NCI-H1048 (cell line): Measurements from ENCODE around the gene RER1.
A peak's percentile ranks its signal among the peaks of the same experiment; 100 is the strongest.

ENCODE experiments used
- DNase-seq: peaks from one replicate; lab custom pipeline; 2025; lab: John Stamatoyannopoulos, UW

The RER1 gene

GRCh38 chr1:2391041-2391930 lies at the start of gene RER1, which contains the start of gene MORN1:
RER1 (plus strand) TSS chr1:2391841; CDS start chr1:2395791, 3,950 bp downstream.
MORN1 (minus strand) TSS chr1:2391554; CDS start chr1:2391533, 21 bp downstream.
- peak; percentile 97 for DNase-seq

GRCh38 chr1:2342384-2343022 lies 49.1 kb upstream of the RER1 start:
- DNase-seq, result no peak

GRCh38 chr1:2343023-2343935 lies 48.4 kb upstream of the RER1 start:
- no peak for DNase-seq

- no peak for DNase-seq
Measured at GRCh38 chr1:2344121-2344681, 47.4 kb upstream of the RER1 start.

DNA sequence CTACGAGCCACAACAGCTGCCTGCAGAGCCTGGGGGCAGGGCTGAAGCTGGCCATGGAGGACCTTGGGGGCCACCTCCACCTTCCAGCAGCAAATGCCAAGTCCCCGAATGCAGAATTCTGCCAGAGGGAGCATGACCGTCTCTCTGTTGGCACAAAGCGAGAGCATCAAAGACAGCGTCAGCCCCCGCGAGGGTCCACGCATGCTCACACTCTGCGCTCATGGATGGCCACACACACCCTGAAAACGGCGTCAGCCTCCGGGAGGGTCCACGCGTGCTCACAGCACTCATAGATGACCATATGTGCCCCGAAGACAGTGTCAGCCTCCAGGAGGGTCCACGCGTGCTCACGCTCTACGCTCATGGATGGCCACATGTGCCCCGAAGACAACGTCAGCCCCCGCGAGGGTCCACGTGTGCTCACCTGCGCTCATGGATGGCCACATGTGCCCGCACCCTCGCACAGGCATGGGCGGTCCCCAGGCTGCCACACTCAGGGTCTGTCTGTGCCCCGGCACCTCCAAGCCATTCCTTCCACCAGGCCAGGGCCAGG lies 46.8 kb upstream of the RER1 start:
- DNase-seq, result no peak

GRCh38 chr1:2345297-2346075 lies 46.2 kb upstream of the RER1 start:
- DNase-seq, result no peak

- no peak for DNase-seq
Measured at GRCh38 chr1:2346691-2347408, 44.8 kb upstream of the RER1 start.

DNA sequence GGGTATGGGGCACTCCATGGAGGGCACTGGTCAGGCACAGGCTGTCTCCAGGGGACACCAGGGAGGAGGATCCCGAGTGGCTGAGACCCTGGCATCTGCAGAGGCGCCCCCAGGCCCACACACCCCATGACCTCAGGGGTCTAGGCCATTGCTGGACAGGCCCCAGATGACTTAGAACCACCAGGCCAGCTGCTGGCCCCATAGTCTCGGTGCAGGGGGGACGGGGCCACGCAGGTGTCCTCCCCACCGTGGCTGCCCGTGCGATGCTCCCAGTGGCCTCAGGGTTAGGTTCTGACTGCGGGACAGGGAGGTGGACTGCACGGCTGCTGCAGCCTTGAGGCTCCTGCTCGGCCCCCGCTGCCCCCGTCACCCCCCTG lies 44.2 kb upstream of the RER1 start:
- no peak for DNase-seq

- no peak for DNase-seq
Measured at GRCh38 chr1:2347896-2348295, 43.7 kb upstream of the RER1 start.

GRCh38 chr1:2348346-2349325 lies 43.0 kb upstream of the RER1 start:
- DNase-seq, result no peak

DNA sequence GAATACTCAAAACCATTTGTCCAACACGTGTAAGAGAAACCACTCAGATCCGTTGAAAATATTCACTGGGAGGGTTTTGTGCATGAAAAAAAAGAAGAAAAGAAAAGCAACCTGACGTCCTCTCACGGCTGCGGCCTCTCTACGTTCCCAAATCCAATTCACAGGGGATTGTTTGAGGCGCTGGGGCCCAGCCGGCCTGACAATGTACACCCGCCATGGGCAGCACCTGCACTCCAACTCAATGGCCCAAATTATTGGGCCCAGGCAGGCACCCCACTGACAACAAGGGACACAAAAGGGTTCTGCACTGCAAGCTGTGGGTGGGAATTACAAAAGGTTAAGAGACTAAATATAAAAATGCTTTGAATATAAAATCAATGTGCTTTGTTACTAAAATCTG lies 41.8 kb upstream of the RER1 start:
- DNase-seq, result no peak

DNA sequence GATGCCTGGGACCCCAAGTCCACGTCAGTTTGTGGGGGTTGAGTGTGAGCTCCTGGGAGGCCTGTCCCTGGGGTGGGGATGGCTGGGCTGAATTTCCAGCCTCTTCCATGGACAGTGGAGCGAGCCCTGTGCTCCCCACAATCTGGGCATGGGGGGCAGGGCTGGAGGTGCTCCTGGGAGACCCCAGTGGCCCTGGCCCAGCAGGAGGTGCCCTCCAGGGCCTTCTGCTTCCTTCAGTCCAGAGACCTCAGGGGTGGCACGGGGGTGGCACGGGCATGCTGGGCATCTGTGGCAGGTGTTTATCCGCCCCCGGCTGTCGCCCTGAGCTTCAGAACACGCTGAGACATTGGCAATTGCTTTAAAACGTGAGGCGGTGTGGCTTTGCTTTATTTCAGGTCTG lies 41.1 kb upstream of the RER1 start:
- no peak for DNase-seq

- DNase-seq, result no peak
Measured at GRCh38 chr1:2350911-2351655, 40.6 kb upstream of the RER1 start.

- DNase-seq, result no peak
Measured at GRCh38 chr1:2351723-2352122, 39.9 kb upstream of the RER1 start.

GRCh38 chr1:2352341-2352896 lies 39.2 kb upstream of the RER1 start:
- no peak for DNase-seq

DNA sequence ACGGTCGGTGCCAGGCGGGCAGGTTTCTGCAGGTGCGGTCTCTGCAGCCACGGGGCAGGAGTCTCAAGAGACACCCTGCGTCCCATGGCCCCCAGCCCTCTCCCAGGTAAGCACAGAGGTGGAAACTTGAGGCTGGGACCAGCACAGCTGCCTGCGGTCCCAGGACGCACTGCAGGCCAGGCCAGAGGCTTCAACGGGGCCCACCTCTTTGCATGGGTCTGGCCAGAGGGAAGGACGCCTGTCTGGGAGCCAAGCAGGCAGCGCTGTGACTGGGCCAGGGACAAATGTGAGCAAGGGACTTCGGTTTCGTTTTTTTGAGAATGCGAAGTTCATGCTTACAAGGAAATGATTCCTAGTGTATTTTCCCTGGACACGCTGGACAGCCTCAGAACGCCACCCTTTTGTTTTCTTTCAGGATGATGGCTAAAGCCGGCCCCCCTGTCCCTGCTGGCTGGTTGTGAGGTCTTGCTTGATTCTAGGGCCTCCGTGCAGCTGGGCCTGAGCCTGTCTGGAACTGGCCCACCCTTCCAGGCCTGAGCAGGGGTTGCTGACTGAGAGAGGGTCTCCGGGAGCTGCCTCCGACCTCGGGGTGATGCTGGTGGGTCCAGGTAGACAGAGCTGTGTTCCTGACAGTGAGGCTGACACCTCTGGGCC lies 38.6 kb upstream of the RER1 start:
- no peak for DNase-seq
